Thoracic aorta (tissue), 2 donors: ENCODE results near the gene HMCN2. TPM values are rescaled to one million over a fixed set of nuclear protein-coding genes. Genes with fewer than 3 reads are reported as not detected.

Experiments
- ATAC-seq: fragments of 150-250 bp; one replicate; pipeline ENCODE4 v1.8.0; 2017; ENCODE audit warnings: low read depth; ENCODE audit not compliant: insufficient number of reproducible peaks, low FRiP score
- DNase-seq: peaks from one replicate; pipeline ENCODE4 v3.0.0-alpha.2; 2020; ENCODE audit warnings: low spot score
- H3K27ac ChIP-seq, 2 donors: fragments of 200-600 bp; sonication (generic); 1 replicate in 1 of 2; 2 replicates in 1 of 2; pipeline ENCODE4 v1.5.1; 2016; ENCODE audit warnings: mild to moderate bottlenecking in 2 of 2, moderate library complexity in 2 of 2
- H3K27me3 ChIP-seq: fragments of 200-600 bp; sonication (generic); replicated peaks from 2 replicates; pipeline ENCODE4 v1.6.0; 2016; ENCODE audit warnings: mild to moderate bottlenecking; ENCODE audit not compliant: insufficient read depth
- H3K36me3 ChIP-seq: fragments of 200-600 bp; sonication (generic); one replicate; pipeline ENCODE4 v1.5.1; 2016
- H3K4me1 ChIP-seq, 2 donors: fragments of 200-600 bp; sonication (generic); 1 replicate in 1 of 2; 2 replicates in 1 of 2; pipeline versions ENCODE4 v1.5.1 to v1.6.0; 2016; ENCODE audit warnings: low read depth in 2 of 2, mild to moderate bottlenecking in 1 of 2; ENCODE audit not compliant: control insufficient read depth in 1 of 2
- H3K4me3 ChIP-seq: fragments of 200-600 bp; sonication (generic); 2 replicates; pipeline ENCODE4 v1.5.1; 2016; ENCODE audit warnings: mild to moderate bottlenecking
- H3K9me3 ChIP-seq: fragments of 200-600 bp; sonication (generic); 2 replicates; pipeline ENCODE4 v1.5.1; 2016
- total RNA-seq, 2 donors: library from RNA; depleted of rRNA; stranded (reverse); fragments of >200 nt; gene quantifications; one replicate each; pipeline versions ENCODE4 v1.1.0 to v1.2.3, GENCODE V29; 2016
- TF ChIP-seq, protein P1 (sequence below): fragments of 200-600 bp; sonication (generic); IDR thresholded peaks from one replicate; pipeline ENCODE4 v1.5.1; 2019; ENCODE audit warnings: antibody characterized with exemption

The HMCN2 gene
- total RNA-seq, 2 donors from 2014 or later: 2.4 to 6.3 TPM

DNA sequence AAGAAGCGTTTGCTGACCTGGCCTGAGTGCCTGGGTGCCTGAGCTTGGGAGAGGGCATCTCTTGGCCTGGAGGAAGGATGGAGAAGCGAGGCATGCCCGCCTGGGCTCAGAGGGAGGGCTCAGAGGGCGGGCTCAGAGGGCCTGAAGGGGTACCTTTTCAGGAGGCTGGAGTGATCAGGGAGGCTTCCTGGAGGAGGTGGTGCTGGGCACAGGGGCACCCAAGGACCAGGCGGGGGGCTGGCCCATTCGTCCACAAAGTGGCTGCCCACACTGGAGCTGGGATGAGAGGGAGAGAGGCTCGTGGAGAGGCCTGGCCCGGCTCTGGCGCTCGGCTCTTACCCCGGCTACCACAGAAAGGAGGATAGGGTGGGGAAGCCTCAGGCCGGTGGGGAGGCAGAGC, 212.0 kb downstream of the HMCN2 start:
- H3K27me3 ChIP-seq: no peaks in the 10 kb centered on the region
- ATAC-seq: no peak

DNA sequence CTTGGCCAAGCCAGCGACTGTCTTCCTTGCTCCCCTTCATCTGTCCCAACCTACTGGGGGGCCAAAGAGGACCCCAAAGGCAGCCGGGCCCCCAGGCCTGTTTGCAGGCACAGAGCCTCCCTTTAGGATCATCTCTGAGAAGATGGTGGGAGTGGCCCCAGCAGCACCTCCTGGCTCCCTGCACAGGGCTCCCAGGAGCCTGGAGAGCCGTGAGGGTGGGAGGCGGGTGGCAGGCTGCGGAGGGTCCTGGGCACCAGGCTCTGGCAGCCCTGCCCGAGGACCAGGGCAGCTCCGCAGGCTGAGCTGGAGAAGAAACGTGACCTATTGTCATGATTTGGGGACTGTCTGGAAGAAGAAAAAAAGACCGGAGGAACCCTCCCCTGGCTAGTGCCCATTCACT, 212.6 kb downstream of the HMCN2 start:
- no peak overlapping the region for H3K4me3 ChIP-seq
- peaks cover 6% of the 10 kb centered on the region for H3K36me3 ChIP-seq
- TF ChIP-seq, protein P1, sequence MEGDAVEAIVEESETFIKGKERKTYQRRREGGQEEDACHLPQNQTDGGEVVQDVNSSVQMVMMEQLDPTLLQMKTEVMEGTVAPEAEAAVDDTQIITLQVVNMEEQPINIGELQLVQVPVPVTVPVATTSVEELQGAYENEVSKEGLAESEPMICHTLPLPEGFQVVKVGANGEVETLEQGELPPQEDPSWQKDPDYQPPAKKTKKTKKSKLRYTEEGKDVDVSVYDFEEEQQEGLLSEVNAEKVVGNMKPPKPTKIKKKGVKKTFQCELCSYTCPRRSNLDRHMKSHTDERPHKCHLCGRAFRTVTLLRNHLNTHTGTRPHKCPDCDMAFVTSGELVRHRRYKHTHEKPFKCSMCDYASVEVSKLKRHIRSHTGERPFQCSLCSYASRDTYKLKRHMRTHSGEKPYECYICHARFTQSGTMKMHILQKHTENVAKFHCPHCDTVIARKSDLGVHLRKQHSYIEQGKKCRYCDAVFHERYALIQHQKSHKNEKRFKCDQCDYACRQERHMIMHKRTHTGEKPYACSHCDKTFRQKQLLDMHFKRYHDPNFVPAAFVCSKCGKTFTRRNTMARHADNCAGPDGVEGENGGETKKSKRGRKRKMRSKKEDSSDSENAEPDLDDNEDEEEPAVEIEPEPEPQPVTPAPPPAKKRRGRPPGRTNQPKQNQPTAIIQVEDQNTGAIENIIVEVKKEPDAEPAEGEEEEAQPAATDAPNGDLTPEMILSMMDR: no peak
- no peak for ATAC-seq
- H3K27me3 ChIP-seq: no peaks in the 10 kb centered on the region
- no peaks in the 10 kb centered on the region for H3K9me3 ChIP-seq
- DNase-seq: no peak
- no peak overlapping the region for H3K27ac ChIP-seq
- H3K4me1 ChIP-seq: no peaks in the 10 kb centered on the region

More for the DNA sequence above, 212.0 kb downstream of the HMCN2 start:
- Histone ChIP-seq H3K4me1 (no peaks in the 10 kb centered on the region), H3K4me3 (no peak overlapping the region), H3K27ac (no peak overlapping the region), H3K9me3 (no peaks in the 10 kb centered on the region), H3K36me3 (peaks cover 6% of the 10 kb centered on the region)
- no peak for DNase-seq
- TF ChIP-seq, protein P1: no peak

DNA sequence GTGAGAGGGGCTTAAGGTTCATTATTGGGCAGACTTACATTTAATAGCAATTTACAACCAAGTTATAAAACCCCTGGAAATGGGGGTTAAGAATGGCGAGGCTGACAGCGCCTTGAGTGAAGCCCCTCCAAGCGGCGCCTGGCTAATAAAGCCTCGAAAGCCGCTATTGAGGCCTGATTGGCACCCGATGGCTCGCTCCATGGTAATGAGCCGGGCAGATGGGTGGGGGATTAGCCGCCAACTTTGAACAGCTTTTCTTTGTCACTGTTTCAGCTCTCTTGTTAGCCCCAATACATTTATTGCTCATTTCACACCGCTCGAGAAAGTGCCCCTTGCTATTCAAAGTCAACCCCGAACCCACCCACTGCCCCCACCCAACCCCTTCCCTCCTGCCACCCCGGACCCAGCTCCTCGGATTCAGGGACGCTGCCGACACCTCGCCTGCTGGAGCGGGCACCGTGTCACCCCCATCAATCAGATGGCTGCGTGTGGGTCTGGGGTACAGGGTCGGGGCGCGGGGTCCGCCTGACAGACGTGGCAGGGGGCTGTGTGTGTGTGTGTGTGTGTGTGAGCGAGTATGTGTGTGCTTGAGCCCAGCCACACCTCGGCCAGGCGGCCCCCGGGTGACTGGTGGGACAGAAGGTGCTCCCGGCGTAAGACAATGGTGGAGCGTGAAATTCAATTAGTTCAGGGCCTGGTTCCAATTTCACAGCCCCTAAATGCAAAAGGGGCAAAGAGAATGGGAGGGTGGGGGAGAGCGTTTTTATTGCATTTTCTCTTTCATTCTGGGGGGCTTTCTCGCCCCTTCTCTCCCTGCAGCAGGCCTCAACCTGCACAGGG, 213.4 kb downstream of the HMCN2 start:
- TF ChIP-seq, protein P1: no peak
- Histone ChIP-seq H3K36me3 (peaks cover 6% of the 10 kb centered on the region), H3K27me3 (no peaks in the 10 kb centered on the region), H3K4me1 (no peaks in the 10 kb centered on the region), H3K9me3 (no peaks in the 10 kb centered on the region), H3K4me3 (no peak overlapping the region), H3K27ac (no peak overlapping the region)
- DNase-seq (no peak), ATAC-seq (no peak)

DNA sequence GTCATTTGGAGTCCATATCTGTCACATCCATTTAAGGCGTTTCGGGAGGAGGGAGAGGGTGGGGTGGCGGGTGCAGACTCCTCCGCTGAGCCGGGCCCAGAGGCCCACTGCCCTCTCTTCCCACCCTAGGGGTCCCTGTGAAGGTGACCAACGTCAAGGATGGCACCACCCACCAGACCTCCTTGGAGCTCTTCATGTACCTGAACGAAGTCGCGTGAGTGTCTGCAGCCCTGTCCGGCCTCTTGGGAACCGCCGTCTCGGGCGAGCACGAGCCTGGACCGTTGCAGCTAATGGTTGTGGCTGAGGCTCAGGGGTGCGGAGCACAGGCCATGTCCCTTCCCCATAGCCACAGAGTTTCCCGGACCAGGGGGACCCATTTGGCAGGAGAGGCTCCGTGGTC, 214.0 kb downstream of the HMCN2 start:
- Histone ChIP-seq H3K4me3 (no peak overlapping the region), H3K27me3 (no peaks in the 10 kb centered on the region), H3K9me3 (no peaks in the 10 kb centered on the region), H3K36me3 (peaks cover 6% of the 10 kb centered on the region), H3K27ac (no peak overlapping the region), H3K4me1 (no peaks in the 10 kb centered on the region)
- DNase-seq: no peak
- TF ChIP-seq, protein P1: no peak
- no peak for ATAC-seq

DNA sequence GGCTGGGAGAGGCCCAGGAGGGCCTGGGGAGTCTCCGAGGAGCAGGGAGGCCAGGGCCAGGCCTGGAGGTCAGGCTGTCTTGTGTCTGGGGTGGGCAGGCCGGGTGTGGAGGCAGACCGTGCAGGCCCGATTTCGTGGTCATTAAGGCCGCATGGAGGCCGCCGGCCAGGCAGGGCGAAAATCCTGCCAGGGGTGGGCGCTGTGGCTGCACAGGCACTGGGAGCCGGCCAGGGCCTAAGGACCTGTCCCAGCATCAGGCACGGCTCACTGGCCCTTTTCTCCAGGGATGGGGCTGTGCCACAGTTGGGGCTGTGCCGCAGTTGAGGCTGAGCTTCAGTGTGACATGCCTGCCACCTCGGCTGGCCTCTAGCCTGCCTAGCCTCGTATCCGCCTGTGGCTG, 215.1 kb downstream of the HMCN2 start:
- ATAC-seq: no peak
- Histone ChIP-seq H3K36me3 (peaks cover 6% of the 10 kb centered on the region), H3K27me3 (no peaks in the 10 kb centered on the region), H3K4me1 (no peaks in the 10 kb centered on the region), H3K9me3 (no peaks in the 10 kb centered on the region), H3K27ac (no peak overlapping the region), H3K4me3 (no peak overlapping the region)
- no peak for DNase-seq
- TF ChIP-seq, protein P1: no peak
